Measurements from ENCODE around the gene ERCC2. TPM values are rescaled to one million over a fixed set of nuclear protein-coding genes. Genes with fewer than 3 reads are reported as not detected.

Gene ERCC2
- polyA plus RNA-seq, 1 donor = 18.0 TPM

DNA sequence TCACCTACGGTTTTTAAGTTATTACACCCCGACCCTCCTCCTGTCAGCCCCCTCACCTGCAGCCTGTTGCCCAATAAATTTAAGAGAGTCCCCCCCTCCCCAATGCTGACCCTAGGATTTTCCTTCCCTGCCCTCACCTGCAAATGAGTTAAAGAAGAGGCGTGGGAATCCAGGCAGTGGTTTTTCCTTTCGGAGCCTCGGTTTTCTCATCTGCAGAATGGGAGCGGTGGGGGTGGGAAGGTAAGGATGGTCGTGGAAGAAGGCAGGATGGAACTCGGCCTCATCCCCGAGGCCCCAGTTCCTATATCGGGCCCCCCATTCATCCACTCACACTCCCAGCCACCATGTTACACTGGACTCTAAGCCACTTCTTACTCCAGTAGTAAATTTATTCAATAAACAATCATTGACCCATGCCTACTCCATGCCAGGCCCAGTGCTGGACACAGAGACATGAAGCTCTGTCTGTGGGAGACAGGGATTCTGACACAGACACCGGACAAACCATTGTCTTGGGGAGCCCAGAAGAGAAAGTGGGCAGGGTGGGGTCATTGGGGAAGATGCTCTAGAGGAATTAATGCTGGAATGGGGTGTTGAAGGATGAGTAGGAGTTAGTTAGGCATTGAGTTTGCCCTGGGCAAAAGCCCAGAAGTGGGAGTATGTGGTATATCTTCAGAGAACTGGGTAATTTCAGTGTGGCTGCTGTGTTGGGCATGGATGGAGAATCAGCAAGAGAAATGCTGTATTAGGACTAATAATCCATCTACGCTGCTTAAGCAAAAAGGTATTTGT lies 66.9 kb downstream of the ERCC2 start:
- DNase-seq (ENCODE audit: low read depth) = no peak

DNA sequence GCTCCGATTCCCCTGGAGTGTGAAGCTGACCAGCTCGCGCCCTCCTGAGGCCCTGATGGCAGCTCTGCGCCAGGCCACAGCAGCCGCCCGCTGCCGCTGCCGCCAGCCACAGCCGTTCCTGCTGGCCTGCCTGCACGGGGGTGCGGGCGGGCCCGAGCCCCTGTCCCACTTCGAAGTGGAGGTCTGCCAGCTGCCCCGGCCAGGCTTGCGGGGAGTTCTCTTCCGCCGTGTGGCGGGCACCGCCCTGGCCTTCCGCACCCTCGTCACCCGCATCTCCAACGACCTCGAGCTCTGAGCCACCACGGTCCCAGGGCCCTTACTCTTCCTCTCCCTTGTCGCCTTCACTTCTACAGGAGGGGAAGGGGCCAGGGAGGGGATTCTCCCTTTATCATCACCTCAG lies 68.0 kb downstream of the ERCC2 start:
- no peak for DNase-seq (ENCODE audit: low read depth)

Other genes starting within 250 kb of the ERCC2 start
- 0.34 TPM for gene NKPD1, start 209.6 kb downstream of the ERCC2 start, polyA plus RNA-seq (ENCODE audit: insufficient read length)
- gene TRAPPC6A, start 192.3 kb downstream of the ERCC2 start, polyA plus RNA-seq (ENCODE audit: insufficient read length) = 23.1 TPM
- 6.1 TPM for gene BLOC1S3, start 191.8 kb downstream of the ERCC2 start, polyA plus RNA-seq (ENCODE audit: insufficient read length)
- gene EXOC3L2, start 125.2 kb downstream of the ERCC2 start, polyA plus RNA-seq (ENCODE audit: insufficient read length) = 1.1 TPM
- gene MARK4, start 119.3 kb downstream of the ERCC2 start, polyA plus RNA-seq (ENCODE audit: insufficient read length) = 26.2 TPM
- 3,869 TPM for gene CKM, start 47.7 kb downstream of the ERCC2 start, polyA plus RNA-seq (ENCODE audit: insufficient read length)
- gene KLC3, start 29.8 kb downstream of the ERCC2 start, polyA plus RNA-seq (ENCODE audit: insufficient read length) = 0.20 TPM
- gene PPP1R13L, start 34.5 kb upstream of the ERCC2 start, polyA plus RNA-seq (ENCODE audit: insufficient read length) = 3.9 TPM
- gene POLR1G, start 36.1 kb upstream of the ERCC2 start, polyA plus RNA-seq (ENCODE audit: insufficient read length) = 5.8 TPM
- gene ERCC1, start 53.3 kb upstream of the ERCC2 start, polyA plus RNA-seq (ENCODE audit: insufficient read length) = 94.2 TPM
- 41.0 TPM for gene FOSB, start 97.4 kb upstream of the ERCC2 start, polyA plus RNA-seq (ENCODE audit: insufficient read length)
- gene RTN2, start 126.5 kb upstream of the ERCC2 start, polyA plus RNA-seq (ENCODE audit: insufficient read length) = 165 TPM
- gene PPM1N, start 127.9 kb upstream of the ERCC2 start, polyA plus RNA-seq (ENCODE audit: insufficient read length) = 1.0 TPM
- gene VASP, start 136.9 kb upstream of the ERCC2 start, polyA plus RNA-seq (ENCODE audit: insufficient read length) = 50.8 TPM
- 7.2 TPM for gene OPA3, start 214.2 kb upstream of the ERCC2 start, polyA plus RNA-seq (ENCODE audit: insufficient read length)
- 1.5 TPM for gene GPR4, start 231.6 kb upstream of the ERCC2 start, polyA plus RNA-seq (ENCODE audit: insufficient read length)

Data from forelimb muscle (tissue), 1 donor.